AG09319 (cell line): ENCODE results near the gene HDAC9.

ENCODE experiments used
- DNase-seq: peaks from one replicate; pipeline ENCODE4 v3.0.0-alpha.2; 2010; ENCODE audit warnings: low read depth; ENCODE audit errors: extremely low read depth
- TF ChIP-seq, protein P1 (sequence below): IDR thresholded peaks from 2 replicates; pipeline ENCODE4 v1.5.1; 2011; ENCODE audit warnings: low read depth, mild to moderate bottlenecking, inconsistent platforms, low read length, moderate library complexity

The HDAC9 gene

DNA sequence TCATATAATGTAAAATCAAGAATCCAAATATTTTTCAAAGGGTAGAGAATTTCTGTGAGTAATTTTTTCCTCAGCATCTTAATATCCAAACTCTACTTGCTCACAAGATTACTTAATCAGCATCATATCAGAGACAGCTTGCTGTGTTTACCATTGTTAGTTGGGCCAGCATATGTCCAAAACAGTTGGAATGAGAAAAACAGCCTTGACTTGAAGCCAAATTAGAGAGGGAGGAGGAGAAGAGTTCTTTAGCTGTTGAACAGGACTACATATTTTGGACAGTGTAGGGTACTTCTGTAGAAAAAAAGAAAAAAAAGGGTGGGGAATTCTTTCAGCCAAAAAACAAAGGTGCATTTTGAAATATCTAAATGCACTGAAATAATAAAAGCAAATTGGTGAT lies 69.8 kb downstream of the HDAC9 start:
- no peak for DNase-seq
- TF ChIP-seq, protein P1, sequence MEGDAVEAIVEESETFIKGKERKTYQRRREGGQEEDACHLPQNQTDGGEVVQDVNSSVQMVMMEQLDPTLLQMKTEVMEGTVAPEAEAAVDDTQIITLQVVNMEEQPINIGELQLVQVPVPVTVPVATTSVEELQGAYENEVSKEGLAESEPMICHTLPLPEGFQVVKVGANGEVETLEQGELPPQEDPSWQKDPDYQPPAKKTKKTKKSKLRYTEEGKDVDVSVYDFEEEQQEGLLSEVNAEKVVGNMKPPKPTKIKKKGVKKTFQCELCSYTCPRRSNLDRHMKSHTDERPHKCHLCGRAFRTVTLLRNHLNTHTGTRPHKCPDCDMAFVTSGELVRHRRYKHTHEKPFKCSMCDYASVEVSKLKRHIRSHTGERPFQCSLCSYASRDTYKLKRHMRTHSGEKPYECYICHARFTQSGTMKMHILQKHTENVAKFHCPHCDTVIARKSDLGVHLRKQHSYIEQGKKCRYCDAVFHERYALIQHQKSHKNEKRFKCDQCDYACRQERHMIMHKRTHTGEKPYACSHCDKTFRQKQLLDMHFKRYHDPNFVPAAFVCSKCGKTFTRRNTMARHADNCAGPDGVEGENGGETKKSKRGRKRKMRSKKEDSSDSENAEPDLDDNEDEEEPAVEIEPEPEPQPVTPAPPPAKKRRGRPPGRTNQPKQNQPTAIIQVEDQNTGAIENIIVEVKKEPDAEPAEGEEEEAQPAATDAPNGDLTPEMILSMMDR: no peak

DNA sequence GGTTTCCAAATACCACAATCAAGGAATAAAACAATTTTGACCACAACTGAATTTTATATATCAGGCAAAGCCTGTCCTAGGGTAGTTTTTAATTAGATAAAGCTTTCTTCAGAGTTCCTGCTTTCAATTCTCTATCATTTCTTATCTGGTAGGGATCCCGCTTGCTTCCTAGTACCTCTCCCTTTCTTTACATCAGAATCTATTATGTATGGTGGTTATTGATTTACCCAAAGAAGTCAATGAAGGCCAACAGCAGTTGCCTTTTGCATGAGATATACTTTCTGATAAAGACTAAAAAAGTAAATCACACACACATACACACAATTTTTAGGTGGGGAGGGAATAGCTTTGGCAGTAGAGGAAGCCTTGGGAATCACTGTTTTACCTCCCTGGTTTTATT lies 70.7 kb downstream of the HDAC9 start:
- TF ChIP-seq, protein P1: no peak
- DNase-seq: no peak

DNA sequence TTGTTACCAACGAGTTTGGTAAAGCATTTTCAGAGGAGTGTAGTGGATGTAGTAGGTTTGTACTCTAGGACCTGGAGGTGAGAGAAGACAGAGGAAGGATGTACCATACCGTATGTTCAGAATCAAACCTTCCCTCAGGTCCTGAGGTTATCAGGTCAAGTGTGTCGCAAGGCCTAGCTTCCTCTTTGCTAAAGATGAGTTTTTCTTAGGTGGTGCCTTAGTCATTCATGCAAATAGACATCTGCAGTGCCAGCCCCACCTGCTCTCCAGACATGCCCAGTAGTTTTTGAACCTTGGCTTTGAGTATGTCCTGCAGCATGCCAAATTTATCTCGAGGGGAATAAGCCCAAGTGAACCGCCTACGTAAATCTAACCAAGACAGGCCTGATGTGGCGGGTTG lies 71.3 kb downstream of the HDAC9 start:
- no peak for DNase-seq

DNA sequence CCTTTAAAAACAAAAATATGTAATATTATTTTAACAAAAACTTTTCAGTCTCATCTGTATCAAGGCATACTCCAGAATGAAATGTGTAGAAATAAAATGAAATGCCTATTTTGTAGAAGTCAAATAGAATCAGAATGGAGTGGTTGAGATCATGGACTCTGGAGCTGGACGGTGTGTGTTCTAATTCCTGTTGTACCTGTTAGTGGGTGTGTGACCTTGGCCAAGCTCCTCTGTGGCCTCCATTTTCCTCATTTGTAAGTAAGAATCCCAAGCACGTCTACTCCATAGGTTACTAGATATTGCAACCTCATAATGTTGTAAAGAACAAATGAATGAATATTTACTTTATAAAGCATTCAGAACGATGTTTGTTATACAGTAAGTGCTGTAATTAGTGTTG lies 74.9 kb downstream of the HDAC9 start:
- DNase-seq: no peak
- TF ChIP-seq, protein P1: no peak

More for the DNA sequence above, 71.3 kb downstream of the HDAC9 start:
- TF ChIP-seq, protein P1: no peak

DNA sequence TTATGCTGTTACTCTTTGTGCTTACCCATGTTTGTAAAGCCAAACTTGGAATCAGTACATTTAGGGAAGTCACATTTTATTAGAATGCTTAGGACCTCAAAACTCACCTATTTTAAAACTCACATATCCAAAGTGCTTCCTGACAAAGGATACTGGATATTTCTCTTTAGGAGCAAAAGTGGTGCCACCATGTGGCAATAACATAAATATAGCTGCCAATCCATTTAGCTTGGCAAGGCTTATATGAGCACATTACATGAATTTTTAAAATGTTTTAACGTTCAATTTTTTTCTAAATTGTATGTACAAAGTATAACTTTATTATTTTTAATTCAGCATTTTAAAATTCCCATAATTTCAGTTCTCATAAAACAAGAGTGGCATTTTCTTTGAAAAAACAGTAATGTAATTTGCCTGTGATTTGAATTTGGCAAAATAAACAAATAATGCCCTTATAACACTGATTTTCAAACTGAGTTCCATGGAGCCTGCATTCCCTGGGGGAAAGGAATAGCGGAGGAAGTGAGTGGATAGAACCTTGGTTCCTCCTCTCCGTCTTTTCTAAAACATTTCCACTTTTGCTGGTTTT lies 75.4 kb downstream of the HDAC9 start:
- TF ChIP-seq, protein P1: peak; percentile 47
- DNase-seq: peak; percentile 19

DNA sequence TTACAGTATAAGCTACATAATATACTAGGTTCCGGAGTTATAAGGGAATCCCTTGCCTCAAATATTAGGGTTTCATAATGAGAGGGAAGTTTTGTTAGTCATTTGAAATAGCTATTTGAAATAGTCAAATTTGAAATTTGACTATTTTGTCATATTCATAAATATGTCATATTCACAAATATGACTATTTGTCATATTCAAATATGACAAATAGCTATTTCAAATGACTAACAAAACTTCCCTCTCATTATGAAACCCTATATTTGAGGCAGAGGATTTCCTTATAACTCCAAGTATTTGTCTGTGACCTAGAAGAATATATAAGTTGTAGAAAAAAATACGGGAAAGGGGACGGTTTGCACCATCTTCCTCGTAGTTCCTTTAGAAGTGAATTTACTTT lies 76.6 kb downstream of the HDAC9 start:
- DNase-seq: no peak
- TF ChIP-seq, protein P1: no peak

DNA sequence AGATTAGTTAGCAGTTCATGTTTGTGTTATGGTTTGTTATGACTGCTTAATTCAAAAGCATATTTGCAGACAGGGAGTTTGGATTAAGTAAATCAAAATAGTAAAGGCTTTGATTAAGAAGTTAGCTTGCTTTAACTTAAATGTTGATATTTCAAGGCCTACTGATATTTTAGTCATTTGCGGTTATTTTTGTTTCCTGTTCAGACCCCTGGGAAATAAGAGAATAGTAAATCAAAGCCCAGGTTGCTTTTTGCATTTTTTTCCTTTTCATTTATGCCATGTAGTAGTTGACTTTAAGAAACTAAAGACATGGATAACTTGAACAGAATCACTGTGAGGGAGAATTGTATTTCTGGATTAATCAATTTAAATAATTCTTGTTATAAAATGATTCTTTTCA lies 77.3 kb downstream of the HDAC9 start:
- no peak for DNase-seq

More for the DNA sequence above, 77.3 kb downstream of the HDAC9 start:
- TF ChIP-seq, protein P1: no peak
